PC-3 (cell line): Measurements from ENCODE around the gene GPRC6A. TPM values are rescaled to one million over a fixed set of nuclear protein-coding genes. Genes with fewer than 3 reads are reported as not detected.

Experiments used
- ATAC-seq: fragments of 200-7000 bp; cut with Tn5 transposase; 2 replicates; pipeline ENCODE4 v1.9.1; 2020; ENCODE audit warnings: mild to moderate bottlenecking, moderate library complexity
- BruUV-seq: library from RNA; stranded (reverse); fragments of 400-500 nt; replicated peaks from 2 replicates; lab custom pipeline; 2021; lab: Mats Ljungman, UMichigan
- CTCF ChIA-PET: fragments of 300-600 bp; sonication (Branson Sonifier 250); formaldehyde crosslinking; loops from one replicate; lab custom pipeline; 2022; ENCODE audit warnings: antibody characterized with exemption; lab: Charles Lee
- POLR2A ChIA-PET: fragments of 300-600 bp; sonication (Branson Sonifier 250); formaldehyde crosslinking; loops from one replicate; lab custom pipeline; 2022; ENCODE audit warnings: antibody characterized with exemption; ENCODE audit not compliant: unreplicated experiment; lab: Charles Lee
- DNase-seq: peaks from one replicate; pipeline ENCODE4 v3.0.0-alpha.2; 2015
- H2AFZ ChIP-seq: fragments of 300-600 bp; sonication (generic); 2 replicates; pipeline ENCODE4 v1.6.0; 2016; ENCODE audit warnings: antibody characterized with exemption, low read length
- H3F3A ChIP-seq: fragments of 300-600 bp; sonication (generic); one replicate; pipeline ENCODE4 v1.6.0; 2017; ENCODE audit warnings: antibody characterized with exemption, low read length, control low read depth, mild to moderate bottlenecking; ENCODE audit not compliant: unreplicated experiment
- H3K27ac ChIP-seq: fragments of 300-600 bp; sonication (generic); 2 replicates; pipeline ENCODE4 v1.5.1; 2016; ENCODE audit warnings: mild to moderate bottlenecking, low read length
- H3K27me3 ChIP-seq: fragments of 300-600 bp; sonication (generic); 2 replicates; pipeline ENCODE4 v1.6.1; 2016; ENCODE audit warnings: low read length, mixed read lengths
- H3K36me3 ChIP-seq: fragments of 300-600 bp; sonication (generic); 2 replicates; pipeline ENCODE4 v1.6.1; 2016; ENCODE audit warnings: low read depth, mixed run types, low read length, mixed read lengths
- H3K4me1 ChIP-seq: fragments of 300-600 bp; sonication (generic); 2 replicates; pipeline ENCODE4 v1.5.1; 2016; ENCODE audit warnings: low read length; ENCODE audit not compliant: insufficient read depth
- H3K4me2 ChIP-seq: fragments of 300-600 bp; sonication (generic); 2 replicates; pipeline ENCODE4 v1.6.0; 2016; ENCODE audit warnings: low read length
- H3K4me3 ChIP-seq: fragments of 300-600 bp; sonication (generic); 2 replicates; pipeline ENCODE4 v1.5.1; 2016; ENCODE audit warnings: mild to moderate bottlenecking, low read length, mixed read lengths
- H3K79me2 ChIP-seq: fragments of 300-600 bp; sonication (generic); 2 replicates; pipeline ENCODE4 v1.6.1; 2017; ENCODE audit warnings: low read length, mixed read lengths
- H3K9ac ChIP-seq: fragments of 300-600 bp; sonication (generic); 2 replicates; pipeline ENCODE4 v1.6.0; 2016; ENCODE audit warnings: mild to moderate bottlenecking, low read length
- H3K9me2 ChIP-seq: fragments of 300-600 bp; sonication (generic); replicated peaks from 2 replicates; pipeline ENCODE4 v1.6.1; 2016; ENCODE audit warnings: mixed run types, low read length, mixed read lengths
- H3K9me3 ChIP-seq: fragments of 300-600 bp; sonication (generic); 2 replicates; pipeline ENCODE4 v1.6.1; 2016; ENCODE audit warnings: low read length, mixed read lengths
- H4K20me1 ChIP-seq: fragments of 300-600 bp; sonication (generic); 2 replicates; pipeline ENCODE4 v1.6.1; 2016; ENCODE audit warnings: low read length, mixed read lengths
- CTCF ChIP-seq: fragments of 300-600 bp; sonication (generic); conservative IDR thresholded peaks from 2 replicates; pipeline ENCODE4 v1.5.1; 2017; ENCODE audit warnings: antibody characterized with exemption, low read depth, mild to moderate bottlenecking, low read length
- EZH2 ChIP-seq: fragments of 300-600 bp; sonication (generic); IDR thresholded peaks from one replicate; pipeline ENCODE4 v1.6.1; 2017; ENCODE audit warnings: antibody characterized with exemption, mild to moderate bottlenecking, low read length; ENCODE audit not compliant: unreplicated experiment
- EZH2phosphoT487 ChIP-seq: fragments of 300-600 bp; sonication (generic); IDR thresholded peaks from 2 replicates; pipeline ENCODE4 v1.6.1; 2018; ENCODE audit warnings: mild to moderate bottlenecking, antibody characterized with exemption, low read length, borderline replicate concordance
- intact Hi-C: fragments of 100-400 bp; cut with micrococcal nuclease; formaldehyde crosslinking; loops from 2 replicates; pipeline ENCODE4 v1.9.0; 2023
- total RNA-seq: library from RNA; depleted of rRNA; stranded (reverse); fragments of >200 nt; gene quantifications from 2 replicates; pipeline ENCODE4 v1.2.3, GENCODE V29; 2014

The GPRC6A gene
- total RNA-seq, 1 experiment from 2014 or later, result not detected

- H3K4me3 ChIP-seq, result peak within 1 kb of the TSS; percentile 69
- no peaks in the 10 kb centered on the region for H3K9me2 ChIP-seq
- no peaks in the 10 kb centered on the region for H3K36me3 ChIP-seq
- H3K4me1 ChIP-seq, result no peaks in the 10 kb centered on the region; the same call in 1 of the 2 replicates
- H3K4me2 ChIP-seq, result peak within 1 kb of the TSS; percentile 86
- H3K27me3 ChIP-seq, result peaks cover 14% of the 10 kb centered on the region
- CTCF ChIA-PET, result no interaction called here
- BruUV-seq, result no TSS peak
- peak within 1 kb of the TSS; percentile 92 for H2AFZ ChIP-seq
- H4K20me1 ChIP-seq, result no peaks in the 10 kb centered on the region
- POLR2A ChIA-PET, result interaction anchor here (0.5 kb wide), 1 partner anchor 90 kb away, joined by 9 read pairs; no protein-coding TSS in a partner anchor
- no peaks in the 10 kb centered on the region for H3K9me3 ChIP-seq
- no peak within 1 kb of the TSS for H3K9ac ChIP-seq
- H3K79me2 ChIP-seq, result no peaks in the 10 kb centered on the region
- no peaks in the 10 kb centered on the region for H3F3A ChIP-seq
- no peak for DNase-seq
- intact Hi-C loops, result no loop called here
- no peak within 1 kb of the TSS for H3K27ac ChIP-seq
- peak; percentile 77 for ATAC-seq
- no peak for TF ChIP-seq EZH2
- TF ChIP-seq EZH2phosphoT487, result no peak
- no peak for TF ChIP-seq CTCF
These were observed 48.0 kb upstream of the GPRC6A start, which contains the start of gene RFX6 for GRCh38 chr6:116876635-116877611. TSS of gene RFX6 (plus strand) at chr6:116877242. CDS start at chr6:116877276, 34 bp downstream.

GRCh38 chr6:116876107-116876506 lies 47.2 kb upstream of the GPRC6A start:
- intact Hi-C loops, result no loop called here
- POLR2A ChIA-PET, result no interaction called here

More at GRCh38 chr6:116876107-116876506, 47.2 kb upstream of the GPRC6A start:
- no peak overlapping the region for H3K9ac ChIP-seq
- H3K27me3 ChIP-seq, result peaks cover 14% of the 10 kb centered on the region
- CTCF ChIA-PET, result no interaction called here
- no peaks in the 10 kb centered on the region for H3K36me3 ChIP-seq
- ATAC-seq (no peak), DNase-seq (no peak)
- H2AFZ ChIP-seq, result no peak overlapping the region
- TF ChIP-seq EZH2phosphoT487 (no peak), CTCF (no peak), EZH2 (no peak)
- no peaks in the 10 kb centered on the region for H3K9me3 ChIP-seq
- no peak overlapping the region for H3K27ac ChIP-seq
- no peaks in the 10 kb centered on the region for H3K9me2 ChIP-seq
- H3K4me1 ChIP-seq, result no peaks in the 10 kb centered on the region; the same call in 1 of the 2 replicates
- H3K4me3 ChIP-seq, result no peak overlapping the region; the same call in 1 of the 2 replicates
- H3F3A ChIP-seq, result no peaks in the 10 kb centered on the region
- no TSS peak for BruUV-seq
- H4K20me1 ChIP-seq, result no peaks in the 10 kb centered on the region
- H3K79me2 ChIP-seq, result no peaks in the 10 kb centered on the region
- peak overlapping the region; percentile 86; the same call in 1 of the 2 replicates for H3K4me2 ChIP-seq
